Hepatocyte (in vitro differentiated cells): ENCODE results near the gene CDH11. TPM values are rescaled to one million over a fixed set of nuclear protein-coding genes. Genes with fewer than 3 reads are reported as not detected.

ENCODE experiments used
- DNase-seq: peaks from one replicate; pipeline ENCODE4 v3.0.0-alpha.2; 2016; ENCODE audit warnings: low spot score
- H2AFZ ChIP-seq: fragments of 200-600 bp; sonication (generic); 2 replicates; pipeline ENCODE4 v1.6.0; 2016; ENCODE audit warnings: antibody characterized with exemption, mild to moderate bottlenecking
- H3K27ac ChIP-seq: fragments of 200-600 bp; sonication (generic); 2 replicates; pipeline ENCODE4 v1.5.1; 2016; ENCODE audit warnings: mild to moderate bottlenecking
- H3K27me3 ChIP-seq: fragments of 200-600 bp; sonication (generic); 2 replicates; pipeline ENCODE4 v1.6.1; 2016
- H3K36me3 ChIP-seq: fragments of 200-600 bp; sonication (generic); replicated peaks from 2 replicates; pipeline ENCODE4 v1.5.1; 2016; ENCODE audit warnings: low read depth; ENCODE audit not compliant: insufficient read depth
- H3K4me1 ChIP-seq: fragments of 200-600 bp; sonication (generic); 2 replicates; pipeline ENCODE4 v1.5.1; 2016; ENCODE audit warnings: mild to moderate bottlenecking, moderate library complexity; ENCODE audit not compliant: insufficient read depth
- H3K4me2 ChIP-seq: fragments of 200-600 bp; sonication (generic); 2 replicates; pipeline ENCODE4 v1.6.0; 2016
- H3K4me3 ChIP-seq: fragments of 200-600 bp; sonication (generic); 2 replicates; pipeline ENCODE4 v1.5.1; 2016; ENCODE audit warnings: mild to moderate bottlenecking
- H3K79me2 ChIP-seq: fragments of 200-600 bp; sonication (generic); 2 replicates; pipeline ENCODE4 v1.6.0; 2017; ENCODE audit warnings: mild to moderate bottlenecking
- H3K9me2 ChIP-seq: fragments of 200-600 bp; sonication (generic); replicated peaks from 2 replicates; pipeline ENCODE4 v1.6.0; 2017; ENCODE audit warnings: mild to moderate bottlenecking; ENCODE audit not compliant: insufficient read depth
- H3K9me3 ChIP-seq: fragments of 200-600 bp; sonication (generic); 2 replicates; pipeline ENCODE4 v1.5.1; 2016; ENCODE audit warnings: low read depth, mild to moderate bottlenecking
- H4K20me1 ChIP-seq: fragments of 200-600 bp; sonication (generic); 2 replicates; pipeline ENCODE4 v1.6.0; 2016; ENCODE audit warnings: mild to moderate bottlenecking; ENCODE audit not compliant: insufficient read depth, poor library complexity, severe bottlenecking
- EZH2 ChIP-seq: fragments of 200-600 bp; sonication (generic); IDR thresholded peaks from 2 replicates; pipeline ENCODE4 v1.6.1; 2016; ENCODE audit warnings: antibody characterized with exemption, mild to moderate bottlenecking, borderline replicate concordance
- EZH2phosphoT487 ChIP-seq: fragments of 200-600 bp; sonication (generic); IDR thresholded peaks from one replicate; pipeline ENCODE4 v1.6.1; 2018; ENCODE audit warnings: antibody characterized with exemption, mild to moderate bottlenecking, low read depth, moderate library complexity; ENCODE audit not compliant: unreplicated experiment, severe bottlenecking
- WGBS: methylation state at CpG from one replicate; pipeline ENCODE4 v1.1.6; 2016; ENCODE audit warnings: low lambda C conversion rate; ENCODE audit errors: missing lambda C conversion rate; 5-methylcytosine and 5-hydroxymethylcytosine counted together
- polyA plus RNA-seq: library from polyadenylated mRNA; unstranded; fragments of >200 nt; fragmentation: Nextera tagmentation; extraction: Ambion mirVana; gene quantifications from 2 replicates; pipeline ENCODE4 v1.2.1, GENCODE V29; 2016
- total RNA-seq: library from RNA; depleted of rRNA; stranded (reverse); fragments of >200 nt; gene quantifications from 2 replicates; pipeline ENCODE4 v1.2.3, GENCODE V29; 2014
- TF ChIP-seq, protein P1 (sequence below): fragments of 200-600 bp; sonication (generic); IDR thresholded peaks from 2 replicates; pipeline ENCODE4 v1.5.1; 2016; ENCODE audit warnings: antibody characterized with exemption, mild to moderate bottlenecking; ENCODE audit not compliant: poor library complexity

CDH11 gene
- total and polyA plus RNA-seq, 2 experiments from 2014 or later = 148 to 289 TPM

DNA sequence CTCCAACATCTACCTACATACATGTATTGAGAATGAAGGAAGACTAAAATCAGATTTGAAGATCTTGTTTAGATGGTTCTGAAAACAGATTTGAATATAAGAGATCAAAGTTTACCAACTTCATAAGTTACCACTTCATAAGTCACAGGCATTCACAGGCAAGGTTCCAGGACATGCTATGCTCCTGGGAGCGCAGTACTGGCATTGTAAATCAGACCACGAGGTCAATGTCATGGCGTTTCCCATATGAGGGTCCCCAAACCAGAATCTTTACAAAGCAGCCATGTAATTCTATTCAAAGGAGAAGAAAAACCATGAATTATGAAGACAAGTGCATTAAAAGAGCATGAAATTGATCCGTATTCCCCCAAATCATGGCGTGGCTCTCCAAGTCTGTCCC, 3.0 kb downstream of the CDH11 start:
- peak overlapping the region; percentile 89 for H3K4me2 ChIP-seq
- peaks cover 78% of the 10 kb centered on the region for H3K79me2 ChIP-seq
- TF ChIP-seq EZH2 (no peak), EZH2phosphoT487 (no peak)
- WGBS = 42% methylated on average over 5 of the region's 5 CpGs
- H3K4me1 ChIP-seq = peaks cover 28% of the 10 kb centered on the region
- peaks cover 9% of the 10 kb centered on the region for H3K27me3 ChIP-seq
- H4K20me1 ChIP-seq = peaks cover 45% of the 10 kb centered on the region
- H3K9me2 ChIP-seq = no peaks in the 10 kb centered on the region
- no peaks in the 10 kb centered on the region for H3K9me3 ChIP-seq
- peak overlapping the region; percentile 99 for H3K27ac ChIP-seq
- no peak for DNase-seq
- H3K4me3 ChIP-seq = peak overlapping the region; percentile 76
- no peaks in the 10 kb centered on the region for H3K36me3 ChIP-seq
- no peak overlapping the region for H2AFZ ChIP-seq

DNA sequence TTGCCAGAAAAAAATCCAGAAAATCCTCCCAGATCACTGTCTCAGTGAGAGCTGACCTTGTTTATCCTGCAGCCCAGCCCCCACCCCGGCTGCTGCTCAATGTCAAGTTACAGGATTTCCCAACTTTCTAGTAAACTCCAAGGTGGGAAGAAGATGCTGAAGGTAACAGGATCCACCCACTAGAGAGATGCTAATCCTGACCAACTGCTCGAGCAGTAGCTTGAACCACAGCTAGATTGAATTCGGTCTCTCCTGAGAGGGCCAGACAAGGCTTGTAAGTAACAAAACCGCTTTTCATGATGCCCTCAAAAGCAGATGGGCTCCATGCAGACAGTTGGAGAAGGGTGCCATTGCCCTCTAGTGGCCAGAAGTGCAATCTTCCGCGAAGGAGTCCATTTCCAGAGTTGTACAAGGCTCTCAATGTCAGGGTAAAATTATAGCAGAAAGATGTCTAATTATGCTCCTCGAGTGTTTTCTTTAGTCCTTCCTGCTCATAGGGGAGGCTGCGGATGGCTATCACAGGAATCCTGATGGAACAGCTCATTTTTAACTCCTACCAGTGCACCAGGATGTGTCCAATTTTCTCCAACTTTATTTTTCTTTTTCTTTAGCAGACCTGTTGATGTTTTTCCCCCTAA, 3.9 kb downstream of the CDH11 start:
- H3K4me3 ChIP-seq = peak overlapping the region; percentile 17
- H3K9me3 ChIP-seq = no peaks in the 10 kb centered on the region
- H3K27me3 ChIP-seq = peaks cover 7% of the 10 kb centered on the region
- 6% methylated on average over 8 of the region's 8 CpGs for WGBS
- H3K27ac ChIP-seq = peak overlapping the region; percentile 99
- H3K36me3 ChIP-seq = no peaks in the 10 kb centered on the region
- H3K79me2 ChIP-seq = peaks cover 84% of the 10 kb centered on the region
- H3K4me2 ChIP-seq = peak overlapping the region; percentile 89
- TF ChIP-seq, protein P1, sequence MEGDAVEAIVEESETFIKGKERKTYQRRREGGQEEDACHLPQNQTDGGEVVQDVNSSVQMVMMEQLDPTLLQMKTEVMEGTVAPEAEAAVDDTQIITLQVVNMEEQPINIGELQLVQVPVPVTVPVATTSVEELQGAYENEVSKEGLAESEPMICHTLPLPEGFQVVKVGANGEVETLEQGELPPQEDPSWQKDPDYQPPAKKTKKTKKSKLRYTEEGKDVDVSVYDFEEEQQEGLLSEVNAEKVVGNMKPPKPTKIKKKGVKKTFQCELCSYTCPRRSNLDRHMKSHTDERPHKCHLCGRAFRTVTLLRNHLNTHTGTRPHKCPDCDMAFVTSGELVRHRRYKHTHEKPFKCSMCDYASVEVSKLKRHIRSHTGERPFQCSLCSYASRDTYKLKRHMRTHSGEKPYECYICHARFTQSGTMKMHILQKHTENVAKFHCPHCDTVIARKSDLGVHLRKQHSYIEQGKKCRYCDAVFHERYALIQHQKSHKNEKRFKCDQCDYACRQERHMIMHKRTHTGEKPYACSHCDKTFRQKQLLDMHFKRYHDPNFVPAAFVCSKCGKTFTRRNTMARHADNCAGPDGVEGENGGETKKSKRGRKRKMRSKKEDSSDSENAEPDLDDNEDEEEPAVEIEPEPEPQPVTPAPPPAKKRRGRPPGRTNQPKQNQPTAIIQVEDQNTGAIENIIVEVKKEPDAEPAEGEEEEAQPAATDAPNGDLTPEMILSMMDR = peak; percentile 94
- no peak for TF ChIP-seq EZH2
- peaks cover 54% of the 10 kb centered on the region for H4K20me1 ChIP-seq
- peak; percentile 89 for DNase-seq
- H2AFZ ChIP-seq = no peak overlapping the region
- no peaks in the 10 kb centered on the region for H3K9me2 ChIP-seq
- peaks cover 28% of the 10 kb centered on the region for H3K4me1 ChIP-seq

DNA sequence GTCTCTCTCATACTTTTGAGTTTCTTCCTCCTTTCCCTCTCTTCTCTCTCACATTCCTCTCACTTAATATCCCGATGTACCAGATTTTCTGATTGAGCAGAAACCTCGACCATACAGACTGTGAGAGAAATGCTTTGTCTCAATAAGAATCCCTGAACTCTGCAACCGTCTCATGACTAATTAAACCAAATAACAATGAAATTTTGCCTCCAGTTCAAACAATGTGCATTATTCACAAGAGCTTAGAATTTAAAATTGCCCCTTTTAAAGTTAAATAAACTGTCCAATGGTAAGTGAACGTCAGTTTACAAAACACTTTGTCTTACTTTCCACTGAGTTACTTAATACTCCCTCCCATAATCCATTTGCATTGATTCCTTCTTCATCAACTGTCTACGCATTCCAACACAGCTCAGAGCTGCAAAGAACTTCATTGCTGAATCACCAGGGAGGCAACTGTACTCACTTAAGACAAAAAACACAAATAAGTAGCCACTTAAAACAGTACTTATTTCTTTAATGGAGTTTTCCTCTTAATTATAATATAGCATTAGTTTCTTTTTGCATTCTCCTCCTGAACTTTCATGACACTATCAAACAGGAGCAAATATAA, 4.9 kb downstream of the CDH11 start:
- H3K4me2 ChIP-seq = peak overlapping the region; percentile 89
- H3K9me2 ChIP-seq = no peaks in the 10 kb centered on the region

DNA sequence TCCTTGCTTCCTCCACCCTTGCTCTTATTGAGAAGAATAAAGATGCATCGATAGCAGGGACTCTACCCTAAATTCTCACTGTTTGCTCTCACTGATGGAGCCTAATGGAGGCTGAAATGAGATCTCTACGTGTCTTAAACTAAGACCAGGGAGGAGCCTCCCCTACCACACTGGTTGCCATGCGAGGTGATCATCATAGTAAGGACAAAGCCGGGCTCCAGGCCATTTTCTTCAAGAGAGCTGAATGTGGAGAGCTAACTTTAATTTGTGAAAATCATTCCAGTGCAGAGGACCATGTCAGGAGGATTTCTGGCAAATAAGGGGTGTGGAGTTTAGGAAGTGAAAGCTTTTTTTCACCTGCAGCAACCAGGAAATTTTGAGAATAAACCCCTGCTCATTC, 5.6 kb downstream of the CDH11 start:
- Histone ChIP-seq H3K9me2 (no peaks in the 10 kb centered on the region), H2AFZ (no peak overlapping the region), H3K4me3 (no peak overlapping the region), H3K27me3 (peaks cover 6% of the 10 kb centered on the region), H4K20me1 (peaks cover 70% of the 10 kb centered on the region), H3K9me3 (no peaks in the 10 kb centered on the region), H3K4me1 (peaks cover 28% of the 10 kb centered on the region), H3K27ac (no peak overlapping the region), H3K4me2 (peak overlapping the region; percentile 89), H3K79me2 (peaks cover 95% of the 10 kb centered on the region), H3K36me3 (no peaks in the 10 kb centered on the region)
- TF ChIP-seq EZH2 (no peak), EZH2phosphoT487 (no peak)
- TF ChIP-seq, protein P1 = no peak
- no peak for DNase-seq
- WGBS = 50% methylated on average over 4 of the region's 4 CpGs

More for the DNA sequence above, 4.9 kb downstream of the CDH11 start:
- no peak for DNase-seq
- no peaks in the 10 kb centered on the region for H3K36me3 ChIP-seq
- 48% methylated on average over 5 of the region's 5 CpGs for WGBS
- peaks cover 6% of the 10 kb centered on the region for H3K27me3 ChIP-seq
- peaks cover 28% of the 10 kb centered on the region for H3K4me1 ChIP-seq
- TF ChIP-seq, protein P1 = no peak
- TF ChIP-seq EZH2 = no peak
- TF ChIP-seq EZH2phosphoT487 = no peak
- peaks cover 94% of the 10 kb centered on the region for H3K79me2 ChIP-seq
- peaks cover 64% of the 10 kb centered on the region for H4K20me1 ChIP-seq
- no peaks in the 10 kb centered on the region for H3K9me3 ChIP-seq
- H2AFZ ChIP-seq = no peak overlapping the region
- peak overlapping the region; percentile 54 for H3K27ac ChIP-seq
- peak overlapping the region; percentile 17 for H3K4me3 ChIP-seq
